K562 (cell line): ENCODE data around the gene CSAD. TPM values are rescaled to one million over a fixed set of nuclear protein-coding genes. Genes with fewer than 3 reads are reported as not detected.

Experiments used
- CEBPZ ChIP-seq: fragments of 150-350 bp; IDR thresholded peaks from 2 replicates; pipeline ENCODE4 v1.6.1; 2014; ENCODE audit warnings: low read depth, mild to moderate bottlenecking, low read length, borderline replicate concordance
- CTCFL ChIP-seq: IDR thresholded peaks from 2 replicates; pipeline ENCODE4 v1.6.1; 2011; ENCODE audit warnings: borderline replicate concordance, low read depth, mild to moderate bottlenecking, moderate library complexity, low read length; ENCODE audit not compliant: insufficient read depth, poor library complexity, severe bottlenecking
- EP400 ChIP-seq: fragments of 450-650 bp; IDR thresholded peaks from 2 replicates; pipeline ENCODE4 v1.6.1; 2017; ENCODE audit warnings: antibody characterized with exemption, mild to moderate bottlenecking, moderate library complexity
- ZNF324 ChIP-seq: fragments of 250-450 bp; sonication (Bioruptor Pico); IDR thresholded peaks from 2 replicates; pipeline ENCODE4 v1.4.0; 2020; ENCODE audit warnings: mild to moderate bottlenecking
- ZNF830 ChIP-seq: fragments of 250-450 bp; sonication (Bioruptor Pico); IDR thresholded peaks from 2 replicates; pipeline ENCODE4 v1.5.0; 2021; ENCODE audit warnings: mild to moderate bottlenecking
- polyA plus RNA-seq, 8 experiments: library from polyadenylated mRNA; depleted of rRNA in 4 of 8; stranded (reverse) in 5 of 8; unstranded in 3 of 8; fragments of >200 nt; fragmentation: Nextera tagmentation in 2 of 8; fragmentation: Illumina TruSeq in 1 of 8; extraction: Ambion mirVana in 2 of 8; extraction: Trizol in 1 of 8; gene quantifications; 2 replicates each; pipeline versions ENCODE4 v1.2.1 to v1.2.3, GENCODE V29; 2011 to 2014; ENCODE audit warnings: inconsistent platforms in 1 of 8, missing spikeins in 1 of 8
- total RNA-seq, 7 experiments: library from RNA; depleted of rRNA in 6 of 7; stranded (reverse); fragments of >200 nt in 6 of 7; fragmentation: Illumina TruSeq in 2 of 7; extraction: Trizol in 2 of 7; gene quantifications; 2 replicates each; pipeline versions ENCODE4 v1.2.1 to v1.2.3, GENCODE V29; 2011 to 2021; ENCODE audit warnings: low replicate concordance in 1 of 7
- TF ChIP-seq, protein P1 (sequence below): fragments of 250-450 bp; sonication (Bioruptor Pico); IDR thresholded peaks from 2 replicates; pipeline ENCODE4 v1.5.0; 2021; ENCODE audit warnings: mild to moderate bottlenecking, borderline replicate concordance

Gene CSAD
- total and polyA plus RNA-seq, 9 of the 15 experiments (the other 6 are each of a cell fraction or from before 2014, with no cell fraction given) = 1.8 to 19.6 (median 8.1) TPM

DNA sequence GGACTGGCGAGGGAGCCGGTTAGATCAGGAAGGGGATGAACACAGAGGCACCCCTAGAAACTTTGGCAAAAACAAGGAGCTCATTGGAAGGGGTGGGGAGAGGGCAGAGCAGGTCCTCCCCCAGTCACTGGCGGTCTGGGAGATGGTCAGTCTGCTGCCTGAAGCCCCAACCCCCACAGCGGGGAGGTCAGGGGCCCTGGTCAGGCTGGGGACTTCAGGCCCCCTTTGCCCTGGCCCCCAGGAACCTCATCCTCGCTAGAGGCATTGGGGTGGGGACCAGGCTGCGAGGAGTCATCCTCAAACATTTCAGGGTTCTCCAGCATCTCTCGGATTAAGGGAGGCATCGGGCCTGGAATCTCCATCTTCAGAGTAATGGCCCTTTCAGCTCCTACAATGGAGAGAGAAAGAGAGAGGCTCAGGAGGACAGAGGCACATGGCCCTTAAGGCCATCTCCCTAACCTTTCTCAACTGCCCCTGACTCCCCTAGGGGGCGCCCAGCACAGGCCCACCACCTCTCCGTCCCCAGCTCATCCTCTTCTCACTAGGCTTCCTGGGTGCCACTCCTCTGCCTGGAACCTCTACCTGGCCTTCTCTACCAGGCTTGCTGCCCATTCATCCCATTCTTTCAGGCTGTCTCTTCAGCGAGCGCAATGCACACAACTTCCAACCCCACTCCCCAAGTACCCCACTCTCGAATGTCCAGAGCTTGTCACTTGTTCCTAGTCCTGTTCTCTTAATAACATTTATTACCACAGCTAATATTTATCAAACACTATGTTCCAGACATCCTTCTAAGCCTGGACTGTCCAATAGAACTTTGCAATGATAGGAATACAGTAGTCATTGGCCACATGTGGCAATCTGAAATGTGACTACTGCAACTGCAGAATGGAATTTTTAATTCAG lies 31.0 kb upstream of the CSAD start (continued):
- TF ChIP-seq CTCFL (peak; percentile 99), EP400 (peak; percentile 40; the same call in 1 of the 2 replicates), ZNF830 (CRISPR knock-in tag) (no peak), CEBPZ (no peak), ZNF324 (CRISPR knock-in tag) (no peak)
- TF ChIP-seq, protein P1, sequence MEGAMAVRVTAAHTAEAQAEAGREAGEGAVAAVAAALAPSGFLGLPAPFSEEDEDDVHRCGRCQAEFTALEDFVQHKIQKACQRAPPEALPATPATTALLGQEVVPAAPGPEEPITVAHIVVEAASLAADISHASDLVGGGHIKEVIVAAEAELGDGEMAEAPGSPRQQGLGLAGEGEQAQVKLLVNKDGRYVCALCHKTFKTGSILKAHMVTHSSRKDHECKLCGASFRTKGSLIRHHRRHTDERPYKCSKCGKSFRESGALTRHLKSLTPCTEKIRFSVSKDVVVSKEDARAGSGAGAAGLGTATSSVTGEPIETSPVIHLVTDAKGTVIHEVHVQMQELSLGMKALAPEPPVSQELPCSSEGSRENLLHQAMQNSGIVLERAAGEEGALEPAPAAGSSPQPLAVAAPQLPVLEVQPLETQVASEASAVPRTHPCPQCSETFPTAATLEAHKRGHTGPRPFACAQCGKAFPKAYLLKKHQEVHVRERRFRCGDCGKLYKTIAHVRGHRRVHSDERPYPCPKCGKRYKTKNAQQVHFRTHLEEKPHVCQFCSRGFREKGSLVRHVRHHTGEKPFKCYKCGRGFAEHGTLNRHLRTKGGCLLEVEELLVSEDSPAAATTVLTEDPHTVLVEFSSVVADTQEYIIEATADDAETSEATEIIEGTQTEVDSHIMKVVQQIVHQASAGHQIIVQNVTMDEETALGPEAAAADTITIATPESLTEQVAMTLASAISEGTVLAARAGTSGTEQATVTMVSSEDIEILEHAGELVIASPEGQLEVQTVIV (CRISPR knock-in tag) = no peak
- TF ChIP-seq, all 486 proteins: peak for 19
